Measurements from ENCODE around the gene SNX25.

SNX25 gene

GRCh38 chr4:185296665-185297460 lies 87.5 kb downstream of the SNX25 start:
- Histone ChIP-seq H3K4me1 (ENCODE audit: low read depth, poor library complexity, severe bottlenecking) (peaks cover 12% of the 10 kb centered on the region), H3K4me3 (IDR thresholded peaks at IDR 0.05; ENCODE audit: insufficient read depth, low read depth, low read length) (no peak overlapping the region), H3K4me2 (no peak overlapping the region), H3K27ac (no peak overlapping the region), H3K9ac (no peak overlapping the region), H3K79me2 (ENCODE audit: insufficient read depth, low read depth) (no peaks in the 10 kb centered on the region), H4K20me1 (ENCODE audit: insufficient read depth) (no peaks in the 10 kb centered on the region), H3K36me3 (ENCODE audit: insufficient read depth) (no peaks in the 10 kb centered on the region), H2AFZ (ENCODE audit: low read depth) (no peak overlapping the region), H3K27me3 (ENCODE audit: insufficient read depth, low read depth) (no peaks in the 10 kb centered on the region)
- TF ChIP-seq CTCF (conservative IDR thresholded peaks at IDR 0.05; ENCODE audit: low read depth, low read length): no peak

- no peaks in the 10 kb centered on the region for H4K20me1 ChIP-seq (ENCODE audit: insufficient read depth)
- H3K79me2 ChIP-seq (ENCODE audit: insufficient read depth, low read depth): no peaks in the 10 kb centered on the region
- no peak for TF ChIP-seq CTCF (conservative IDR thresholded peaks at IDR 0.05; ENCODE audit: low read depth, low read length)
- no peaks in the 10 kb centered on the region for H3K36me3 ChIP-seq (ENCODE audit: insufficient read depth)
- H2AFZ ChIP-seq (ENCODE audit: low read depth): no peak overlapping the region
- H3K27ac ChIP-seq: no peak overlapping the region
- peaks cover 12% of the 10 kb centered on the region for H3K4me1 ChIP-seq (ENCODE audit: low read depth, poor library complexity, severe bottlenecking)
- no peak overlapping the region for H3K9ac ChIP-seq
- no peak overlapping the region for H3K4me3 ChIP-seq (IDR thresholded peaks at IDR 0.05; ENCODE audit: insufficient read depth, low read depth, low read length)
- no peaks in the 10 kb centered on the region for H3K27me3 ChIP-seq (ENCODE audit: insufficient read depth, low read depth)
- no peak overlapping the region for H3K4me2 ChIP-seq
These were observed 89.5 kb downstream of the SNX25 start for GRCh38 chr4:185298728-185299430.

- H3K27ac ChIP-seq: no peak overlapping the region
- H3K36me3 ChIP-seq (ENCODE audit: insufficient read depth): no peaks in the 10 kb centered on the region
- no peak overlapping the region for H3K4me3 ChIP-seq (IDR thresholded peaks at IDR 0.05; ENCODE audit: insufficient read depth, low read depth, low read length)
- no peaks in the 10 kb centered on the region for H3K79me2 ChIP-seq (ENCODE audit: insufficient read depth, low read depth)
- no peaks in the 10 kb centered on the region for H3K27me3 ChIP-seq (ENCODE audit: insufficient read depth, low read depth)
- no peak overlapping the region for H2AFZ ChIP-seq (ENCODE audit: low read depth)
- H3K9ac ChIP-seq: no peak overlapping the region
- TF ChIP-seq CTCF (conservative IDR thresholded peaks at IDR 0.05; ENCODE audit: low read depth, low read length): no peak
- no peak overlapping the region; the same call in 1 of the 2 replicates for H3K4me2 ChIP-seq
- H4K20me1 ChIP-seq (ENCODE audit: insufficient read depth): no peaks in the 10 kb centered on the region
- peaks cover 24% of the 10 kb centered on the region for H3K4me1 ChIP-seq (ENCODE audit: low read depth, poor library complexity, severe bottlenecking)
These were observed 95.1 kb downstream of the SNX25 start for GRCh38 chr4:185304541-185304940.

- Histone ChIP-seq H3K36me3 (ENCODE audit: insufficient read depth) (no peaks in the 10 kb centered on the region), H3K9ac (no peak overlapping the region), H3K79me2 (ENCODE audit: insufficient read depth, low read depth) (no peaks in the 10 kb centered on the region), H2AFZ (ENCODE audit: low read depth) (no peak overlapping the region), H3K4me3 (IDR thresholded peaks at IDR 0.05; ENCODE audit: insufficient read depth, low read depth, low read length) (no peak overlapping the region), H3K27ac (no peak overlapping the region), H3K4me2 (no peak overlapping the region; the same call in 1 of the 2 replicates), H4K20me1 (ENCODE audit: insufficient read depth) (no peaks in the 10 kb centered on the region), H3K4me1 (ENCODE audit: low read depth, poor library complexity, severe bottlenecking) (peaks cover 30% of the 10 kb centered on the region), H3K27me3 (ENCODE audit: insufficient read depth, low read depth) (no peaks in the 10 kb centered on the region)
- TF ChIP-seq CTCF (conservative IDR thresholded peaks at IDR 0.05; ENCODE audit: low read depth, low read length): peak; percentile 60
These were observed 95.7 kb downstream of the SNX25 start for GRCh38 chr4:185304944-185305690.

All from KMS-11 (cell line).